Measurements from ENCODE around the gene KNCN.

KNCN gene

GRCh38 chr1:46517010-46517600, 34.3 kb downstream of the KNCN start (continued):
- TF ChIP-seq ZNF518A (tag by site-specific recombination; conservative IDR thresholded peaks at IDR 0.05; ENCODE audit: low read depth) (no peak), EGR2 (tag by site-specific recombination; IDR thresholded peaks at IDR 0.05; ENCODE audit: low read depth) (peak; percentile 78), ZNF366 (tag by site-specific recombination; conservative IDR thresholded peaks at IDR 0.05) (0 out of 2 replicates have a peak, but pooled peaks have one; percentile 19), ZFHX2 (tag by site-specific recombination; conservative IDR thresholded peaks at IDR 0.05) (peak; percentile 82), ZBTB8A (tag by site-specific recombination; IDR thresholded peaks at IDR 0.05) (peak; percentile 84), ZNF433 (tag by site-specific recombination; IDR thresholded peaks at IDR 0.05; ENCODE audit: low read depth) (no peak), ZNF664 (tag by site-specific recombination; IDR thresholded peaks at IDR 0.05) (no peak), ZNF747 (tag by site-specific recombination; IDR thresholded peaks at IDR 0.05) (no peak), ZNF610 (tag by site-specific recombination; IDR thresholded peaks at IDR 0.05; ENCODE audit: borderline replicate concordance) (no peak), ZNF239 (tag by site-specific recombination; IDR thresholded peaks at IDR 0.05) (no peak), ZNF311 (tag by site-specific recombination; IDR thresholded peaks at IDR 0.05; ENCODE audit: borderline replicate concordance) (no peak), ZNF221 (tag by site-specific recombination; IDR thresholded peaks at IDR 0.05; ENCODE audit: borderline replicate concordance) (no peak), ZNF626 (tag by site-specific recombination; IDR thresholded peaks at IDR 0.05) (no peak), ZNF792 (tag by site-specific recombination; IDR thresholded peaks at IDR 0.05) (peak; percentile 83), ELK4 (IDR thresholded peaks at IDR 0.05; ENCODE audit: borderline replicate concordance, low read depth, low read length) (no peak), ZNF391 (tag by site-specific recombination; IDR thresholded peaks at IDR 0.05; ENCODE audit: borderline replicate concordance, low read depth) (no peak), GLIS1 (tag by site-specific recombination; IDR thresholded peaks at IDR 0.05) (peak; percentile 100), KLF17 (tag by site-specific recombination; IDR thresholded peaks at IDR 0.05) (peak; percentile 90), GLI4 (tag by site-specific recombination; IDR thresholded peaks at IDR 0.05) (no peak), ZNF645 (tag by site-specific recombination; IDR thresholded peaks at IDR 0.05) (no peak), YY2 (tag by site-specific recombination; IDR thresholded peaks at IDR 0.05) (no peak), ZNF19 (tag by site-specific recombination; IDR thresholded peaks at IDR 0.05; ENCODE audit: low read depth) (no peak), ZIC2 (tag by site-specific recombination; IDR thresholded peaks at IDR 0.05) (peak; percentile 95), ZNF777 (tag by site-specific recombination; IDR thresholded peaks at IDR 0.05; ENCODE audit: borderline replicate concordance) (no peak), ZNF133 (tag by site-specific recombination; IDR thresholded peaks at IDR 0.05) (no peak), PRDM10 (tag by site-specific recombination; IDR thresholded peaks at IDR 0.05) (peak; percentile 89), SALL2 (tag by site-specific recombination; IDR thresholded peaks at IDR 0.05; ENCODE audit: borderline replicate concordance) (no peak), ZSCAN30 (tag by site-specific recombination; IDR thresholded peaks at IDR 0.05) (no peak), SCRT2 (tag by site-specific recombination; IDR thresholded peaks at IDR 0.05) (no peak)

All from HEK293 (cell line).